Measurements from ENCODE around the gene KBTBD2.
"Not testable (repeated sequence)": the region's sequence is repeated elsewhere in the genome, so short reads cannot be mapped to it uniquely, and the experiment has no call there.

The KBTBD2 gene

DNA sequence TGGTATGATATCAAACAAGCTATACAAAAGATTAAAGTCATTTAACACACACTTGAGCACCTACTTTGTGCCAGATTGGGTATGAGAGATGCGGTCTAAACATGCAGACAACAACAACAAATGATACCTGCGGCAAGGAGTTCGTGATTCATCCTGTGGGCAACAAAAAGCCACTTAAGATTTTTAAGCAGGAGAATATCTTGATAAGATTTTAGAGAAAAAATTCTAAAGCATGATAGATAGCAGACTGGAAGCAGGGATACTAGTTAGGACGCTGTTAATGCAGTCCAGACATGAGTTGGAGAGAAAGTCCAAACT is 1.6 kb upstream of the KBTBD2 start:
- DNase-seq (ENCODE audit: low read depth), result no peak

DNA sequence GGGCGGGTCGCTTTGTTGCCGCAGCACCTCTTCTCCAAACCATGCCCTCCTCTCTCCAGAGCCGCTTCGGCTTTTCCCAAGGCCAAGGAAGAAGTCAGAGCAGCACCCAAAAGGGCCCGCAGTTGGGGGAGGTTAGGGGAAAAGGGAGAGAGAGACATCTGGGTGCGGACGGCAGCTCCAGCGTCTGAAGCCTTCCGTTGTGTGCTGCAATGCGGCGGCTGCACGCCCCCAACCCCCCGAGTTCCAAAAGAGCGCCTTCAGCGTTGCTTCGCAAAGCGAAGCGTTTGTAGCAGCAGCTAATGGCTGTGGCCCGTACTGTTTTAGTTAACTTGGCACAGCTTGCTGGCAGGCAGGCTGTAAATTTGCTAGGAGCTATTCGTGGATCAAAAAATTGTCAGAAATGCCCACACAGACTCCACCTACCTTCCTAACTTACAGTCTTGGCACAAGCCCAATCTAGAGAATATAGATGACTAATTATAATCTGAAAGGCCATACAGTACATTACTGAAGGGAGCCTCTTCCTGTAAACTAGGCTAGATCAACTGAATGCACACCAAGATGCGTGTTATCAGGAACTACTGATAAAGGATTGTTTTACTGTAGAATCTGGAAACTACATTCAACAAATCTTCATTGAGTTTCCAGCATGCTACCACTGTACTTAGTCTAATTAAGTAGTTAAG is 1.1 kb upstream of the KBTBD2 start:
- peak; percentile 68 for DNase-seq (ENCODE audit: low read depth)

DNA sequence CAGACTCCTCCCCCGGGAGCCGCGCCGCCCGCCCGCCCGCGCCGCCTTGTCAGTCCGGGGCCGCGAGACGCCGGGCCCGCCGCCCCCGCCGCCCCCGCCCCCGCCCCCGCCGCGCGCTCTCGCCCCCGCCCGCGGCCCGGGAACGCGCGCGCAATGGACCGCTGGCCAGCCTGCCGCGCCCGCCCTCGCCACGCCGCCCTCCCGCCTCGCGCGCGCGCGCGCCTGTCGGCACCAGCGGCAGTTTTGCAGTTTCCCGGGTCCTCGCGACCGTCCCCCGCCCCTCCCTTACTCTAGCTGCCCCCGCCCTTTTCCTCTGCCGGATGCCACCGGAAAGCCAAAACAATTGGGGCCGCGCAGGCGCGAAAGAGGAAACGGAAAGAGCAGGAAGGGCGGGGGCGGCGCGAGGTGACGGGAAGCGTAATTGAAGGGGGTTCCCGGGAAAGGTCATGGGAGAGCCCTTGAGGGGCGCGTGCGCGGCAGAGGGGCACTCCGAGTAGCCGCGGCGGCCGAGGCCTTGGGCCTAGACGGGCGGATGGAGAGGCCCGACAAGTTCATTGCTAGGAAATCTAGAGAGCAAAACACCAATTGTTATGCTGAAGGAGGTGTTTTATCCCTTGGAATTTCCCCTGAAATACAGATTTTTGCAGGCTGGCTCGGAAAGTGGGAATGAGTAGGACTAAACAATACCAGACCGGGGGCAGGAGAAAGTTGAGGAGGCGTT is 400 bp upstream of the KBTBD2 start:
- peak; percentile 94 for DNase-seq (ENCODE audit: low read depth)

DNA sequence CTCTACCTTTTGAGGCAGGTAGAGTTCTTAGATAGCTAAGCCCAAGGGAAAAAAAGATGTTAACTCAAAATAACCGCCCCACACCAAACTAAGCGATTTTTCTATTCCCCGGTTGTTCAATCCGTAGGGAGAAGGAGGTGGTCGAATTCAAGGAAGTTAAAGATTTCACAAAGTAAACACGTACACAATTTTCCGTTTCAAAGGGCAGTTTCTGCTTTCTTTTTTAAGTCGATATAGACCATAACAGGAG is 842 bp downstream of the KBTBD2 start:
- no peak for DNase-seq (ENCODE audit: low read depth)

DNA sequence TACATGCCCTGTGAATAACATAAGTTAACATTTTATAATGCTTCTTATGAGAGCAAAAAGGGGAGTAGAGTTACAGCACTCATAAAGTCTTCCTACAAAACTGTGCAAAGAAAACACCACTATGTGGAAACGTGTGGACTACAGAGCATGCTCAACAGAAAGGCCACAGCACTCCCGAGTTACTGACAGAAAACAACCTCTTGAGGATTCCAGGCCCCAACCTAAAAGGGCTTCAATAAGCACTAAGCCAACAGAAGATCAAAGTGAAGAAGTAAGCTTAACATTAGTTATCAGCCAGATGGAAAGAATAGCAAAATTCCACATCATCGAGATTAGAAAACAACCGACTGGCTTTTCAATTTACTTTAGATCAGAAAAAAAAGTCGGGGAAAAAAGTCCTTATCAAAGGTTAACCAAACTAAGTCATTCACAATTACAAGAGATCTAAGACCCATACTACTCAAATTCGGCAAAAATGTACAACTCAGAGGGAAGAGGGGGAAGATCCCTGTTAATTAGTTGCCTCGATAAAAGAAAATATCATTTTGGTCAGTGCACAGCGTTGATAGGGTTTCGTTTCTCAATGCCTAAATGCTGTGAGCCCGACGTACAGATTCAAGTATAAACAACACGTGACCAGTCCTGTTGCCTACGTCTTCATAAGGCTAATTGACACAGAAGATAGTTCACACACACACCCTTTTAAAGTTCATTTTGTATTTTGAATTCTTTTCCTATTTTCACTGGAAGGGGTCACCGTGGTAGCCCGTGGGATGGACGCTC is 1.4 kb downstream of the KBTBD2 start:
- DNase-seq (ENCODE audit: low read depth), result peak; percentile 85

DNA sequence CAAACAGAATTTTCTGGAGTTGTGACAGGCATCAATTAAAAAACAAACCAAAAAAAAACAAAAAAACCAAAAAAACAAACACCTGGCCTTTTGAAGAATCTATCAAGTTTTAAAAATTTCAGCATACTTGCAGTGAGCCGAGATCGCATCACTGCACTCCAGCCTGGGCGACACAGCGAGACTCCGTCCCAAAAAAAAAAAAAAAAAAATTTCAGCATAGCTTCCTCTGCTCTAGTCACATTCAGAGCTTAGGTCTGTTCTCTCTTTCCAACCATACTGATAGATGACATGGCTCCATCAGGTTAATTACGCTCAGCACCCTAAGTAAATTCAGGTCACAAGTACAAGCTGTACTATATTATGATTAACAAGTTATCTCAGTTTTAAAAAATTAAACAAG is 3.1 kb downstream of the KBTBD2 start:
- DNase-seq (ENCODE audit: low read depth), result no peak

DNA sequence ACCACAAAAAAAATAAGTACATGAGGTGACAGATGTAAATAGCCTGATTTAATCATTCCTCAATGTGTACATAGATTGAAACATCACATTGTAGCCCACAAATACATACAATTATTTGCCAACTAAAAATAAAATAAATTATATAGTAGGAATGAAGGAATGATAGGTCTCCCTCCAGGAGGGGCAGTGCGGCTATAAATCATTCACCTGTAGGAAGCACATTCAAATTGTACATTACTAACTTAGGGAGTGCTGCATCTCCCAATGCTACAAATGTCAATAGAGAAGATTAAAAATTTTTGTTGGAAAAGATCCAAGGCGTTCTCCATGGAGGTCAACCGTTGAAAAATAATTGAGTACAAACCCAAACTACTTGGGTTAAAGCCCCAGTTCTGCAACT is 4.2 kb downstream of the KBTBD2 start:
- no peak for DNase-seq (ENCODE audit: low read depth)

DNA sequence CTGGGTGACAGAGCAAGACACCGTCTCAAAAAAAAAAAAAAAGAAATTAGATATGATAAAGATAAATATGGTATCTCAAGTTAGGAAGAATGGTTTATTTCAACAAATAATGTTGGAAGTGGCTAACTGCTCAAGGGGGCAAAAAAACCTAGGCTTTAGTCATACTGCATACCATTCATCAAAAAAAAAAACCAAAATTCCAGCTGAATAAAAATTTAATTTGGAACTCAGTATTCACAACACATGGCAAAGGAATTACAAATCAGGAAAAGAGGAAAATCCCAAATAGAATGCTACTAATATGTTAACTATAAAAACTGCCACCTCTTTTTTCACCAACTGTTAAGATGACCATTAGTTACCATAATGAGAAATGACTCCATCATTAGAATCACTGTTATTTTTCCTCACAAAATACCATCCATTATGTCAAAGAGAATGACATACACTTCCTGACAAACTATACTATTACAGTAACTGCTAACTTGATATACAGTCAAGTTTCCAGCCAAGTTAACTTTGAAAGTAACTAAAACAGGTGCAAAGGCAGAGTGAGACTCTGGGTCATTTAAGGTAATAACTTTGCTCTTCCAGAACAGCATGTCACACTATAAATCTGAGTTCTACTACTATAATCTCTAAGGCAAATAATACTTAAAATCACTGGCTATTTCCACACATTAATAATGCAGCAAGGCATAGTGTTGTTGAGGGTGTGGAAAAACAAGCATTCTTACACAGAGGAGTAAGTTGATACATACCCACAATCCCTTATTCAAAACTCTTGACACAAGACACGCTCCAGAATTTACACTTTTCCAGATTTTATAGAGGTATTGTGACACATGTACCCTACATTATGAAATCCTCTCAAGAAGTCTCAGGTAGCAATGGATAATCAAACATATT is 10.2 kb downstream of the KBTBD2 start:
- DNase-seq (ENCODE audit: low read depth), result peak; percentile 26

DNA sequence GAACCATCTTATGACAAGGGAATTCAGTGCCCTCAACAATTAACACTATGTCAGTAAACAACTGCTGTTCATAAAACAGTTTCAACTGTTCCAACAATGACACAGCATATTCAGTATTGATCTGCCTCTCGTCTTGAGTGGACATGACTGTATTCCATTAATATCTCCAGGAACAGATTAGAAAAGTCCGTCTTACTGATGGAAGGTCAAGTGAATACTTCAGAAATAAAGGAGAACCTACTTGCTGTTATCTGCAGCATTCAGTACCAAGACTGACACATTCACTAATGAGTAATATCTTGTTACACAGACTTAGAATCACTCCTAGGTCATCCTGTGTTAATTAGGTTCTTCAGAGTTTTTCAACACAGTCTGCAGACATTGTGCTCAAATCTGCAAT is 12.1 kb downstream of the KBTBD2 start:
- DNase-seq (ENCODE audit: low read depth), result peak; percentile 12

DNA sequence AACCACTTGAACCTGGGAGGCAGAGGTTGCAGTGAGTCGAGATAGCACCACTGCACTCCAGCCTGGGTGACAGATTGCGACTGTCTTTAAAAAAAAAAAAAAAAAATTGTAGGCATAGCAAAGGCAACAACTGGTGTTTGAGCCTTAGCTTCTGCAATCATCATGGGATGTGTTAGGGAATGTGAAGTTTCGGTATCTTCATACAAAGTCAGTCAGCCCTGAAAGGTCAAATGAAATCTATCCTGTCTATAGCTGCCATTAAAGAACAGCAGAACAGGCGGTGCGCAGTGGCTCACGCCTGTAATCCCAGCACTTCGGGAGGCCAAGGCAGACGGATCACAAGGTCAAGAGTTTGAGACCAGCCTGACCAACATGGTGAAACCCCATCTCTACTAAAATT is 13.5 kb downstream of the KBTBD2 start:
- not testable (repeated sequence) for DNase-seq (ENCODE audit: low read depth)

DNA sequence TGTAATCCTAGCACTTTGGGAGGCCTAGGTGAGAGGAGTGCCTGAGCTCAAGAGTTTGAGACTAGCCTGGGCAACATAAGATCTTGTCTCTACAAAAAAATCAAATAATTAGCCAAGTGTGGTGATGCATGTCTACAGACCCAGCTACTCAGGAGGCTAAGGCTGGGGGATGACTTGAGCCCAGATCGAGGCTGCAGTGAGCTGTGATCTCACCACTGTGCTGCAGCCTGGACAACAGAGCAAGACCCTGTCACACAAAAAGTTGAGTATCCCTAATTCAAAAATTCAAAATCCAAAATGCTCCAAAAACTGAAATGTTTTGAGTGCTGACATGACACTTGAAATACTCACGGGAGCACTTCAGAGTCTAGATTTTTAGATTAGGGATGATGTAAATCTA is 19.1 kb downstream of the KBTBD2 start:
- DNase-seq (ENCODE audit: low read depth), result no peak

DNA sequence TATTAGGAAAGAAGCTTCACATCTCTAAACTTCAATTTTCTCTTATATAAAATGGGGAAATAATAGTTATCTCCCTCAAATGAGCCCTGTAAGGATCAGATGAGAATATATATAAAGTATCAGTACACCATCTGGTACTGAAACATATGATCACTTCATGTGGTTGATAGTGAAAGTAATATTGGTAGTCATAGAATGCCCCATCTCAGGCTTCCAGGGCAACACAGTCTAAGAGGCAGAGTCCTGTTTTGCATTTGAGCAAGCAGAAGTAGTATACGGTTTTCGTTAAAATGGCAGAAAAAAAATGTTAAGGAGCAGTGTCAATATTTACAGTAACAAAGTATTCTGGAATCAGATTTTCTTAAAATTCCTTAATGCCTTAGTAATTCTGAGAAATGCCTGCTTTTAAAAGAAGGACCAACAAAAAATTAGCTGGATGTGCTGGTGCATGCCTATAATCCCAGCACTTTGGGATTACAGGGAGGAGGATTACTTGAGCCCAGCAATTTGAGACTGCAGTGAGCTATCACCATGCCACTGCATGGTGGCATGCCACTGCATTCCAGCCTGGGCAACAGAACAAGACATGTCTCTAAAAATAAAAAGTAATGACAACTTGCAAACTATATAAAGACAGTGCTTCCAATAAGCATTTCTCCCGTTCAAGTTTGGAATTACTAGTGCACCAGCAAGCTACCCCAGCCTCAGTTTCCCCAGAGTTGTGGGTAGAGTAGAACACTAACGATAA is 19.8 kb downstream of the KBTBD2 start:
- DNase-seq (ENCODE audit: low read depth), result no peak

DNA sequence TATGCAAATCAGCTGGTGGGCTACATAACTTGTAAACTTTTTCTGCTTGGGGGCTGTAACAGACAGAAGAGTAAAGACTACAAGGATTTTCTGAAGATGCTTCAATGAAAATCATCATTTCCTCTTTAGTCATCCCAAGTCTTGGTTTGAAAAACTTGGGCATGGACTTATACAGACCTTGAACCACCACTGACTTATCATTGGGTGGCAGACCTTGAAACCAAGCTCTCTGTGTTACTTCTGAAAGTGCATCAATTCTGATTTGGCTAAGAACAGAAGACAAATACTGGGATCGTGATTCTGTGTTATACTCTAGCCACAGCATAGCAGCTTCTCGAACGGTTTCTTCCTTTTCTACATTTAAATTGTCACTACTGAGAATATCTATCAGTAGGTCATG is 21.3 kb downstream of the KBTBD2 start:
- no peak for DNase-seq (ENCODE audit: low read depth)

DNA sequence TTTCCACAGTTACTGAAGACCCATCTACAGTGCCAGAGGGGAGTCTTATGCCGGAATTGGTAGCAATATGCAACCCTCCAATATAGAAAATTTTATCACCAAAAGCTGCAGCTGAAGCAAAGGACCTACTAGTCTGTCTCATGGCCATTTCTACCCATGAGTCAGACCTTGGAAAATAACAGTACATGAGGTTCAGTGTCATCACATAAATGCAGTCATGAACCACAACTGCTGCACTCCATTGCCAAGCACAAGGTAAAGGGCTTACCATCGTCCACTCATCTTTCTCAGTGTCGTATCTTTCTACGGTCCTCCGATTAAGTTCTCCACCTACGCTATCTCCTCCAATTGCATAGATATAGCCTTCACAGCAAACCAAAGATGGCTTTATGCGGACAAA is 21.8 kb downstream of the KBTBD2 start:
- DNase-seq (ENCODE audit: low read depth), result peak; percentile 21

DNA sequence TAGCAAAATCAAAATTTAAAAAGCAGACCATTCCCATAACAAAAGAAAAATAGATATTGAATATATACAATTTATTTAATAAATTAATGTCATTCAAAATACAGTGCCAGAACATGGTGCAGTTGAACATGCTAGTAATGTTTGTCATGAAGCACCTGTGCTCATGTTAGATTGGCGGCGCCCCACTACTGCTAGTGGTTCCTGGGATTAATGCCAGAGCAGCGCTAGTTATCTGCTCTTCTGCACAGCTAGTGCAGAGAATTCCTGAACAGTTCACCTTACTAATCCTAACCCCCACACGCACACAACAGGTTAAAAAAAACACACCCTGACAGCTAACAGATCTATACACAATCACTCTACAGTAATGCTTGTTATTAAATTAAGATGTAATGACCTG is 23.4 kb downstream of the KBTBD2 start:
- no peak for DNase-seq (ENCODE audit: low read depth)

DNA sequence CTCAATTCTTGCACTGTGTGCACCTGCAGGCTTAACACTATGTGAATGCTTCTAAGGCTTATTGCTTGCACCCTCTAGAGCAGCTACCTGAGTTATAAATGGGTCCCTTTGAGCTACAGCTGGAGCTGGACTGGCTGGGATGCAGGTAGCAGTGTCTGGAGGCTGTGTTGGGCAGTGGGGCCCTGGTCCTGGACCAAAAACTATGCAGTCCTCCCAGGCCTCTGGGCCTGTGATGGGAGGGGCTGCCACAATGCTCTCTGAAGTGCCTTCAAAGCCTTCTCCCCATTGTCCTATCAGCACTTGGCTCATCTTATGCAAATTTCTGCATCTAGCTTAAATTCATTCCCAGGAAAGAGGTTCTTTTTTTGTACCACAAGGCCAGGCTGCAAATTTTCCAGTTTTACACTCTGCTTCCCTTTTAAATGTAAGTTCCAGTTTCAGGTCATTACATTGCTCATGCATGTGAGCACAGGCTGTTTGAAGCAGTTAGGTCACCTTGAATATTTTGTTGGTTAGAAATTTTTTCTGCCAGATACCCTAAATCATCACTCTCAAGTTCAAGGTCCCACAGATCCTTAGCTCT is 26.0 kb downstream of the KBTBD2 start:
- DNase-seq (ENCODE audit: low read depth), result no peak

DNA sequence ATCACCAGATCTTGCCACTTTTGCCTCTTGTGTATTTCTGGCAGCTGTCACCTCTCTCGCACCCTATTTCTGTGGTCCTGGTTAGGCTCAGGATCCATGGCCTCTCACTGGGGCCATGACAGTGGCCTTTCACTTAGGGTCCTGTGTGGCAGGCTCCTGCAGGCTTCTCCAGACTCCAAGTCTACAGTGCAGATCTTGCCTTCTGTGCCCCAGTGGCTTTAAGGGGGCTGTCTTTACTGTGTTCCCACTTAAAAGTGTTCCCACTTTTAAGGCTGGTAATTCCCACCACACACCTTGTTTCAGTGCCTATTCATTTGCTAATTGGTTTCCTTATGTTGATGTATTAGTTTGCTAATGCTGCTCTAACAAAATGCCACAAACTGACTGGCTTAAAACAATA is 27.7 kb downstream of the KBTBD2 start:
- DNase-seq (ENCODE audit: low read depth), result not testable (repeated sequence)

DNA sequence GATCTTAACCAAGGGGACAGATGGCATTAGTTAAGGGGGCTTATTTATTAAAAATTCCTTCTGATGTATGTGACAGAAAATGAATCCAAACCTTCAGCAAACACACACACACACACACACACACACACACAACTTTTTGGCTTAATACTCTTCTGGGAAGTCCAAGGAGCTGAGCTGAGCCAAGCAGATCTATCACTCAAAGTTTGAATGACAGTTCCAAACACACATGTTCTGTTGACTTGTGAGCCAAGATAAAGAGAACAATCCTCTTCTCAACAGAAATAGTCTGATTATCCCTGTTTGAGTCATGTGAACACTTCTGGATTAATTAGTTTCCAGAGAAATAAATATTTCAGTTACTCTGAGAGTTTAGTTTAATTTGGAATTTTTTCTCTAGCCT is 31.5 kb downstream of the KBTBD2 start:
- DNase-seq (ENCODE audit: low read depth), result no peak

DNA sequence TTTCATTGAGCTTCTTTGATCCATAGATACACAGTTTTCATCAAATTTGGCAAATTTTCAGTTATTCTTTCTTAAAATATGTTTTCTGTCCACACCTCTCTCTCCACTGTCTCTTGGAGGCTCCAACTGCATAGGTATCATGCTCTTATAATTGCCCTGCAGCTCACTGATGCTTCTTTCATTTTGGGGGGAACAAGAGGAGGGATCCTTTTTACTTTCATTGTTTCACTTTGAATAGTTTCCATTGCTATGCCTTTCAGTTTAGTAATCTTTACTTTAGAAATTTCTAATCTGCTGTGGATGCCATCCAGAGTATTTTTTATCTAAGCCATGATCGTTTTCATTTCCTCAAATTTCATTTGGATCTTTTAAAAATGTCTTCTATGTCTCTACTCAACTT is 32.9 kb downstream of the KBTBD2 start:
- DNase-seq (ENCODE audit: low read depth), result no peak

DNA sequence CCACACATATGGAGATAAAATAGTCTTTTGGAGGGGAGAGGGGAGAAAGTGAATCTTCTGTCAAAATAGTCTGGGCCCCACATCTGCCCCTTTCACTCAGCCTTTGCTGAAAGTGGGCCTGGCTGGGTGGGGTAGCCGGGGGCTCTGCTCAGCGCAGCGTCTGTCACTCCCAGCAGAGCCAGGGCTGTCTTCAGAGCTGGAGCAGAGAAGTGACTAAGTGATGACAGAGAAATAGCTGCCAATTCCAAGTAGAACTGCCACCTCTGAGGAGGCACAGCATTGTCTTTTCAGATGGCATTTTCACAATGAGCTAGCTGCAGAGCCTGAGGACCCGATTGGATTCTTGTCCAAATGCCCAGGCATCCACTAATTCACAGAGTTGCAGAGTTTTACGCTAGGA is 34.5 kb downstream of the KBTBD2 start:
- not testable (repeated sequence) for DNase-seq (ENCODE audit: low read depth)
